H9 (cell line): ENCODE results near the gene C20orf173. TPM values are rescaled to one million over a fixed set of nuclear protein-coding genes. Genes with fewer than 3 reads are reported as not detected.

Source experiments
- DNase-seq: peaks from one replicate; pipeline ENCODE4 v3.0.0-alpha.2; 2017
- H2AFZ ChIP-seq: one replicate; pipeline ENCODE4 v1.6.1; 2013; ENCODE audit warnings: mild to moderate bottlenecking, low read length, control low read depth, moderate library complexity
- H2AK5ac ChIP-seq: 2 replicates; pipeline ENCODE4 v1.6.1; 2013; ENCODE audit warnings: low read length, control low read depth, mixed read lengths; ENCODE audit not compliant: insufficient read length
- H2BK120ac ChIP-seq: one replicate; pipeline ENCODE4 v1.6.1; 2013; ENCODE audit warnings: low read depth, mild to moderate bottlenecking, low read length, control low read depth, inconsistent platforms; ENCODE audit not compliant: poor library complexity, severe bottlenecking
- H2BK12ac ChIP-seq: 2 replicates; pipeline ENCODE4 v1.6.1; 2013; ENCODE audit warnings: low read length, control low read depth, mixed read lengths, low read depth; ENCODE audit not compliant: insufficient read length
- H2BK15ac ChIP-seq: 2 replicates; pipeline ENCODE4 v1.6.1; 2013; ENCODE audit warnings: low read depth, low read length, control low read depth
- H2BK20ac ChIP-seq: one replicate; pipeline ENCODE4 v1.6.1; 2013; ENCODE audit warnings: low read depth, mild to moderate bottlenecking, low read length, control low read depth, inconsistent platforms; ENCODE audit not compliant: poor library complexity, severe bottlenecking
- H2BK5ac ChIP-seq: 2 replicates; pipeline ENCODE4 v1.6.1; 2013; ENCODE audit warnings: low read length, control low read depth, mixed read lengths; ENCODE audit not compliant: insufficient read length
- H3K14ac ChIP-seq: 2 replicates; pipeline ENCODE4 v1.6.1; 2013; ENCODE audit warnings: low read length, control low read depth; ENCODE audit not compliant: insufficient read depth
- H3K18ac ChIP-seq: 2 replicates; pipeline ENCODE4 v1.6.1; 2013; ENCODE audit warnings: low read depth, mild to moderate bottlenecking, mixed read lengths, low read length, control low read depth; ENCODE audit not compliant: insufficient read length
- H3K23ac ChIP-seq: 2 replicates; pipeline ENCODE4 v1.6.1; 2013; ENCODE audit warnings: low read length, control low read depth, mixed read lengths, low read depth; ENCODE audit not compliant: insufficient read length
- H3K23me2 ChIP-seq: 2 replicates; pipeline ENCODE4 v1.6.1; 2013; ENCODE audit warnings: low read depth, mild to moderate bottlenecking, mixed read lengths, low read length, control low read depth; ENCODE audit not compliant: insufficient read length, poor library complexity, severe bottlenecking
- H3K27ac ChIP-seq: 2 replicates; pipeline ENCODE4 v1.5.1; 2013; ENCODE audit warnings: low read length, control low read depth, mixed read lengths, low read depth; ENCODE audit not compliant: insufficient read length
- H3K27me3 ChIP-seq: 2 replicates; pipeline ENCODE4 v1.6.1; 2013; ENCODE audit warnings: low read length, control low read depth, inconsistent platforms; ENCODE audit not compliant: insufficient read depth
- H3K4ac ChIP-seq: 2 replicates; pipeline ENCODE4 v1.6.1; 2013; ENCODE audit warnings: low read depth, mild to moderate bottlenecking, control low read depth, inconsistent platforms, low read length, moderate library complexity
- H3K4me1 ChIP-seq: 2 replicates; pipeline ENCODE4 v1.6.1; 2013; ENCODE audit warnings: low read length, control low read depth, inconsistent platforms; ENCODE audit not compliant: insufficient read depth
- H3K4me2 ChIP-seq: 2 replicates; pipeline ENCODE4 v1.6.1; 2013; ENCODE audit warnings: low read length, control low read depth, mixed read lengths; ENCODE audit not compliant: insufficient read length, insufficient read depth
- H3K56ac ChIP-seq: 2 replicates; pipeline ENCODE4 v1.6.1; 2013; ENCODE audit warnings: low read depth, mild to moderate bottlenecking, mixed read lengths, low read length, control low read depth; ENCODE audit not compliant: insufficient read length
- H3K79me1 ChIP-seq: 2 replicates; pipeline ENCODE4 v1.6.1; 2013; ENCODE audit warnings: low read depth, mild to moderate bottlenecking, moderate library complexity, low read length, control low read depth, inconsistent platforms; ENCODE audit not compliant: insufficient read depth, poor library complexity, severe bottlenecking
- H3K79me2 ChIP-seq: 2 replicates; pipeline ENCODE4 v1.6.1; 2013; ENCODE audit warnings: low read length, control low read depth, inconsistent platforms; ENCODE audit not compliant: insufficient read depth
- H3K9ac ChIP-seq: 2 replicates; pipeline ENCODE4 v1.6.1; 2013; ENCODE audit warnings: low read length, control low read depth, mixed read lengths; ENCODE audit not compliant: insufficient read length; ENCODE audit errors: extremely low read depth
- H3K9me3 ChIP-seq: one replicate; pipeline ENCODE4 v1.6.1; 2013; ENCODE audit warnings: low read depth, low read length, inconsistent platforms; ENCODE audit not compliant: control insufficient read depth
- H3T11ph ChIP-seq: one replicate; pipeline ENCODE4 v1.6.1; 2013; ENCODE audit warnings: mild to moderate bottlenecking, low read length, control low read depth, inconsistent platforms
- H4K20me1 ChIP-seq: one replicate; pipeline ENCODE4 v1.6.1; 2013; ENCODE audit not compliant: control insufficient read depth, insufficient read length, insufficient read depth
- H4K5ac ChIP-seq: 2 replicates; pipeline ENCODE4 v1.6.1; 2013; ENCODE audit warnings: low read depth, mild to moderate bottlenecking, mixed read lengths, low read length, control low read depth; ENCODE audit not compliant: insufficient read length
- H4K8ac ChIP-seq: replicated peaks from 2 replicates; pipeline ENCODE4 v1.6.1; 2013; ENCODE audit warnings: low read length, control low read depth, mixed read lengths, low read depth; ENCODE audit not compliant: insufficient read length
- H4K91ac ChIP-seq: 2 replicates; pipeline ENCODE4 v1.6.1; 2013; ENCODE audit warnings: low read depth, mild to moderate bottlenecking, moderate library complexity, mixed read lengths, low read length, control low read depth; ENCODE audit not compliant: insufficient read length
- H3K27ac Mint-ChIP-seq, 3 experiments: 2 replicates in 2 of 3; 3 replicates in 1 of 3; pipeline ENCODE4 v1.8.0; 2020 to 2021; ENCODE audit warnings: mixed read lengths in 3 of 3, mild to moderate bottlenecking in 1 of 3, moderate library complexity in 1 of 3
- H3K27me3 Mint-ChIP-seq: 2 replicates; pipeline ENCODE4 v1.8.0; 2021; ENCODE audit warnings: low read depth, mild to moderate bottlenecking, moderate library complexity, mixed read lengths
- H3K36me3 Mint-ChIP-seq, 3 experiments: 2 replicates in 2 of 3; 3 replicates in 1 of 3; pipeline ENCODE4 v1.8.0; 2020 to 2021; ENCODE audit warnings: low read depth in 3 of 3, mixed read lengths in 3 of 3; ENCODE audit not compliant: insufficient read depth in 1 of 3
- H3K4me1 Mint-ChIP-seq, 2 experiments: 2 replicates each; pipeline ENCODE4 v1.8.0; 2020; ENCODE audit warnings: mixed read lengths in 2 of 2
- H3K4me3 Mint-ChIP-seq, 2 experiments: 2 replicates in 1 of 2; 3 replicates in 1 of 2; pipeline ENCODE4 v1.8.0; 2020 to 2021; ENCODE audit warnings: mild to moderate bottlenecking in 2 of 2, mixed read lengths in 2 of 2, moderate library complexity in 1 of 2
- H3K9me3 Mint-ChIP-seq, 2 experiments: 2 replicates in 1 of 2; 3 replicates in 1 of 2; pipeline ENCODE4 v1.8.0; 2020; ENCODE audit warnings: mild to moderate bottlenecking in 2 of 2, mixed read lengths in 2 of 2, moderate library complexity in 1 of 2
- CTCF ChIP-seq: fragments of 200-600 bp; sonication (generic); conservative IDR thresholded peaks from 3 replicates; pipeline ENCODE4 v1.8.0; 2021; ENCODE audit warnings: antibody characterized with exemption, mild to moderate bottlenecking
- WGBS: extraction: QIAGEN DNeasy Blood & Tissue Kit; methylation state at CpG from one replicate; pipeline ENCODE4 v1.1.7; 2013; ENCODE audit warnings: missing lambda C conversion rate, low lambda C conversion rate, mixed read lengths; ENCODE audit not compliant: insufficient read length; ENCODE audit errors: extremely low coverage; 5-methylcytosine and 5-hydroxymethylcytosine counted together
- total RNA-seq: library from RNA; stranded (reverse); gene quantifications from 2 replicates; pipeline ENCODE4 v1.2.1, GENCODE V29; 2021

C20orf173 gene
- total RNA-seq, 1 experiment from 2014 or later = not detected

- DNase-seq = no peak
- Histone ChIP-seq H3K4ac (no peak overlapping the region), H2AK5ac (no peak overlapping the region), H2BK20ac (no peak overlapping the region), H2BK12ac (no peak overlapping the region), H3K14ac (no peak overlapping the region), H3T11ph (no peak overlapping the region), H3K23me2 (no peaks in the 10 kb centered on the region), H3K4me1 (no peaks in the 10 kb centered on the region), H2AFZ (no peak overlapping the region), H3K18ac (no peak overlapping the region), H2BK120ac (no peak overlapping the region), H4K20me1 (no peaks in the 10 kb centered on the region), H3K9ac (no peak overlapping the region), H3K79me2 (no peaks in the 10 kb centered on the region), H3K56ac (no peak overlapping the region), H2BK5ac (no peak overlapping the region), H3K23ac (no peak overlapping the region), H4K8ac (no peak overlapping the region), H4K91ac (no peak overlapping the region), H3K79me1 (no peaks in the 10 kb centered on the region), H4K5ac (no peak overlapping the region), H3K27me3 (no peaks in the 10 kb centered on the region), H3K9me3 (no peaks in the 10 kb centered on the region), H3K27ac (no peak overlapping the region), H2BK15ac (no peak overlapping the region), H3K4me2 (no peak overlapping the region)
- TF ChIP-seq CTCF = no peak
- Mint-ChIP-seq H3K9me3 (no peaks in the 10 kb centered on the region), H3K4me3 (no peak overlapping the region), H3K27ac (no peak overlapping the region), H3K27me3 (peaks cover 3% of the 10 kb centered on the region), H3K4me1 (peaks cover 7 to 13% of the 10 kb centered on the region in 2 experiments), H3K36me3 (peaks cover 8 to 12% (median 12%) of the 10 kb centered on the region in 3 experiments)
- no CpG with 5 or more reads among the region's 10 CpGs for WGBS
Measured at GRCh38 chr20:35562541-35563110, 33.2 kb upstream of the C20orf173 start.
